Dermis microvascular lymphatic vessel endothelial cell (primary cell): ENCODE data around the gene RNF214. TPM values are rescaled to one million over a fixed set of nuclear protein-coding genes. Genes with fewer than 3 reads are reported as not detected.
A peak's percentile ranks its signal among the peaks of the same experiment; 100 is the strongest.
"Not testable (repeated sequence)": the region's sequence is repeated elsewhere in the genome, so short reads cannot be mapped to it uniquely, and the experiment has no call there.

Source experiments
- DNase-seq, 2 donors: peaks; one replicate each; pipeline versions ENCODE4 v3.0.0 to v3.0.0-alpha.2; 2010; ENCODE audit warnings: low read depth in 2 of 2
- total RNA-seq: library from RNA; depleted of rRNA; stranded (reverse); fragments of >200 nt; gene quantifications from 2 replicates; pipeline ENCODE4 v1.2.1, GENCODE V29; 2014

The RNF214 gene
- total RNA-seq, 1 donor from 2014 or later, result 5.4 TPM

- no peak for DNase-seq
Observed at GRCh38 chr11:117197516-117198456, 34.7 kb upstream of the RNF214 start.

- DNase-seq, result no peak
Observed at GRCh38 chr11:117198613-117199012, 33.9 kb upstream of the RNF214 start.

GRCh38 chr11:117199053-117199915 lies 33.2 kb upstream of the RNF214 start, which contains the start of gene TAGLN:
Gene TAGLN (plus strand): TSS chr11:117199370. CDS start chr11:117203014, 3,644 bp downstream.
- DNase-seq, result peak in 1 of 2 donors; percentile 27

GRCh38 chr11:117199916-117200812 lies 32.3 kb upstream of the RNF214 start:
- DNase-seq, result no peak

- no peak for DNase-seq
Observed at GRCh38 chr11:117200813-117201657, 31.4 kb upstream of the RNF214 start.

GRCh38 chr11:117201658-117202305 lies 30.7 kb upstream of the RNF214 start:
- no peak for DNase-seq

GRCh38 chr11:117202386-117203068 lies 29.9 kb upstream of the RNF214 start:
- DNase-seq, result no peak

- no peak for DNase-seq
Observed at GRCh38 chr11:117203069-117203407, 29.4 kb upstream of the RNF214 start.

GRCh38 chr11:117204283-117205080 lies 28.0 kb upstream of the RNF214 start:
- no peak for DNase-seq

- no peak for DNase-seq
Observed at GRCh38 chr11:117205211-117205818, 27.2 kb upstream of the RNF214 start.

GRCh38 chr11:117206111-117206510 lies 26.4 kb upstream of the RNF214 start:
- not testable (repeated sequence) for DNase-seq

GRCh38 chr11:117206859-117207258 lies 25.6 kb upstream of the RNF214 start:
- not testable (repeated sequence) for DNase-seq

- not testable (repeated sequence) for DNase-seq
Observed at GRCh38 chr11:117207481-117207880, 25.0 kb upstream of the RNF214 start.

GRCh38 chr11:117208710-117209109 lies 23.8 kb upstream of the RNF214 start:
- DNase-seq, result not testable (repeated sequence)

- not testable (repeated sequence) for DNase-seq
Observed at GRCh38 chr11:117209351-117210125, 22.9 kb upstream of the RNF214 start.

- DNase-seq, result no peak
Observed at GRCh38 chr11:117210620-117211019, 21.9 kb upstream of the RNF214 start.
